T47D (cell line): ENCODE results near the gene DBN1.

Experiments
- DNase-seq, 2 experiments: peaks; one replicate each; pipeline versions ENCODE4 v3.0.0 to v3.0.0-alpha.2; 2011 to 2012; ENCODE audit warnings: low read depth in 1 of 2, low spot score in 1 of 2
- JUND ChIP-seq: IDR thresholded peaks from 2 replicates; pipeline ENCODE4 v1.6.1; 2012; ENCODE audit warnings: low read depth
- in situ Hi-C: cut with HindIII; loops from 2 replicates; pipeline ENCODE4 v1.10.0; 2016; ENCODE audit warnings: low sequenced_read_pairs, low pct_unique_long_range_greater_than_20kb

DBN1 gene

GRCh38 chr5:177473443-177474001 lies at the start of gene DBN1:
Gene DBN1, minus strand, starts transcription at chr5:177473634. Its CDS starts 113 bp downstream, at chr5:177473521.
- TF ChIP-seq JUND, result no peak
- in situ Hi-C loops, result no loop called here
- peak; percentile 63 to 84 for DNase-seq

GRCh38 chr5:177520916-177521513 lies 47.6 kb upstream of the DBN1 start:
- no peak for DNase-seq
- in situ Hi-C loops, result no loop called here
- TF ChIP-seq JUND, result no peak

- no peak for DNase-seq
- in situ Hi-C loops, result no loop called here
- no peak for TF ChIP-seq JUND
Observed at GRCh38 chr5:177520271-177520670, 46.8 kb upstream of the DBN1 start.

- in situ Hi-C loops, result no loop called here
- TF ChIP-seq JUND, result no peak
- DNase-seq, result no peak
Observed at GRCh38 chr5:177519463-177520235, 46.2 kb upstream of the DBN1 start.

- in situ Hi-C loops, result no loop called here
- TF ChIP-seq JUND, result no peak
- peak; percentile 98 to 99 for DNase-seq
Observed at GRCh38 chr5:177516601-177517568, 43.5 kb upstream of the DBN1 start, which contains the start of gene DDX41. Gene DDX41, minus strand, starts transcription at chr5:177516961. Its CDS starts 16 bp downstream, at chr5:177516945.

- in situ Hi-C loops, result no loop called here
- no peak for TF ChIP-seq JUND
- no peak for DNase-seq
Observed at GRCh38 chr5:177515580-177515979, 42.1 kb upstream of the DBN1 start.

- DNase-seq, result no peak
- TF ChIP-seq JUND, result no peak
- in situ Hi-C loops, result no loop called here
Observed at GRCh38 chr5:177514541-177514940, 41.1 kb upstream of the DBN1 start.

GRCh38 chr5:177513500-177513899 lies 40.1 kb upstream of the DBN1 start:
- DNase-seq, result no peak

GRCh38 chr5:177512736-177513380 lies 39.4 kb upstream of the DBN1 start:
- no peak for DNase-seq
- in situ Hi-C loops, result no loop called here
- no peak for TF ChIP-seq JUND

More at GRCh38 chr5:177513500-177513899, 40.1 kb upstream of the DBN1 start:
- TF ChIP-seq JUND, result no peak
- in situ Hi-C loops, result no loop called here

- TF ChIP-seq JUND, result no peak
- DNase-seq, result no peak
- in situ Hi-C loops, result no loop called here
Observed at GRCh38 chr5:177511796-177512675, 38.6 kb upstream of the DBN1 start.

GRCh38 chr5:177511181-177511580 lies 37.7 kb upstream of the DBN1 start:
- no peak for DNase-seq
- TF ChIP-seq JUND, result no peak
- in situ Hi-C loops, result no loop called here
